ENCODE measurements around the gene APEH. TPM values are rescaled to one million over a fixed set of nuclear protein-coding genes. Genes with fewer than 3 reads are reported as not detected.
"Not testable (repeated sequence)": the region's sequence is repeated elsewhere in the genome, so short reads cannot be mapped to it uniquely, and the experiment has no call there.

Gene APEH
- total and polyA plus RNA-seq, 2 donors (not counting 1 experiment from before 2014, with no cell fraction given) = 52.6 to 137 TPM

- H3K4me3 ChIP-seq (replicated peaks in 1 of 4; ENCODE audit: control extremely low read depth in 1 of 4, insufficient read depth in 1 of 4, low read depth in 3 of 4, low read length in 4 of 4); H3K4me1 ChIP-seq (ENCODE audit: control insufficient read depth, extremely low read depth, insufficient read depth, low read length); H3K4me2 ChIP-seq (ENCODE audit: extremely low read depth, insufficient read depth, low read length); DNase-seq (ENCODE audit: low read depth in 2 of 2); H3K9ac ChIP-seq (ENCODE audit: insufficient read depth, low read length); H3K9me3 ChIP-seq (ENCODE audit: control insufficient read depth, insufficient read depth, low read depth, low read length); H3K27ac ChIP-seq (ENCODE audit: insufficient read depth, low read length); H2AFZ ChIP-seq (ENCODE audit: low read length); H3K36me3 ChIP-seq (ENCODE audit: control insufficient read depth, insufficient read depth, low read length); H3K27me3 ChIP-seq (ENCODE audit: control insufficient read depth, insufficient read depth, low read length); H4K20me1 ChIP-seq (ENCODE audit: control insufficient read depth, extremely low read depth, insufficient read depth, low read length); H3K79me2 ChIP-seq (ENCODE audit: control insufficient read depth, insufficient read depth, low read length): not testable (repeated sequence)
Observed at GRCh38 chr3:49695350-49696015, 21.3 kb downstream of the APEH start.

GRCh38 chr3:49699281-49699979 lies 25.3 kb downstream of the APEH start:
- H3K27me3 ChIP-seq (ENCODE audit: control insufficient read depth, insufficient read depth, low read length) = no peaks in the 10 kb centered on the region
- no peak overlapping the region for H3K4me2 ChIP-seq (ENCODE audit: extremely low read depth, insufficient read depth, low read length)
- peaks cover 7% of the 10 kb centered on the region for H3K36me3 ChIP-seq (ENCODE audit: control insufficient read depth, insufficient read depth, low read length)
- H3K79me2 ChIP-seq (ENCODE audit: control insufficient read depth, insufficient read depth, low read length) = no peaks in the 10 kb centered on the region
- no peak for DNase-seq (ENCODE audit: low read depth in 2 of 2)
- H3K27ac ChIP-seq (ENCODE audit: insufficient read depth, low read length) = no peak overlapping the region
- no peaks in the 10 kb centered on the region for H3K4me1 ChIP-seq (ENCODE audit: control insufficient read depth, extremely low read depth, insufficient read depth, low read length)
- no peak overlapping the region for H3K9ac ChIP-seq (ENCODE audit: insufficient read depth, low read length)
- no peak for TF ChIP-seq CTCF (conservative IDR thresholded peaks at IDR 0.05 in 1 of 2, IDR thresholded peaks at IDR 0.05 in 1 of 2; ENCODE audit: low read depth in 1 of 2, low read length in 2 of 2)
- no peak for TF ChIP-seq EZH2 (IDR thresholded peaks at IDR 0.05; ENCODE audit: low read length, missing control alignments)
- no peak overlapping the region for H3K4me3 ChIP-seq (replicated peaks in 1 of 4; ENCODE audit: control extremely low read depth in 1 of 4, insufficient read depth in 1 of 4, low read depth in 3 of 4, low read length in 4 of 4)
- peaks cover 2% of the 10 kb centered on the region for H4K20me1 ChIP-seq (ENCODE audit: control insufficient read depth, extremely low read depth, insufficient read depth, low read length)
- no peak overlapping the region for H2AFZ ChIP-seq (ENCODE audit: low read length)
- no peaks in the 10 kb centered on the region for H3K9me3 ChIP-seq (ENCODE audit: control insufficient read depth, insufficient read depth, low read depth, low read length)

- H3K27me3 ChIP-seq (ENCODE audit: control insufficient read depth, insufficient read depth, low read length) = no peaks in the 10 kb centered on the region
- H3K4me3 ChIP-seq (replicated peaks in 1 of 4; ENCODE audit: control extremely low read depth in 1 of 4, insufficient read depth in 1 of 4, low read depth in 3 of 4, low read length in 4 of 4) = no peak overlapping the region
- H3K4me1 ChIP-seq (ENCODE audit: control insufficient read depth, extremely low read depth, insufficient read depth, low read length) = no peaks in the 10 kb centered on the region
- no peak overlapping the region for H2AFZ ChIP-seq (ENCODE audit: low read length)
- peaks cover 8% of the 10 kb centered on the region for H3K36me3 ChIP-seq (ENCODE audit: control insufficient read depth, insufficient read depth, low read length)
- H3K4me2 ChIP-seq (ENCODE audit: extremely low read depth, insufficient read depth, low read length) = no peak overlapping the region
- DNase-seq (ENCODE audit: low read depth in 2 of 2) = no peak
- peaks cover 2% of the 10 kb centered on the region for H4K20me1 ChIP-seq (ENCODE audit: control insufficient read depth, extremely low read depth, insufficient read depth, low read length)
- no peaks in the 10 kb centered on the region for H3K79me2 ChIP-seq (ENCODE audit: control insufficient read depth, insufficient read depth, low read length)
- no peak overlapping the region for H3K9ac ChIP-seq (ENCODE audit: insufficient read depth, low read length)
- no peak for TF ChIP-seq CTCF (conservative IDR thresholded peaks at IDR 0.05 in 1 of 2, IDR thresholded peaks at IDR 0.05 in 1 of 2; ENCODE audit: low read depth in 1 of 2, low read length in 2 of 2)
- no peak for TF ChIP-seq EZH2 (IDR thresholded peaks at IDR 0.05; ENCODE audit: low read length, missing control alignments)
- H3K9me3 ChIP-seq (ENCODE audit: control insufficient read depth, insufficient read depth, low read depth, low read length) = no peaks in the 10 kb centered on the region
- H3K27ac ChIP-seq (ENCODE audit: insufficient read depth, low read length) = no peak overlapping the region
Observed at GRCh38 chr3:49700014-49700413, 25.9 kb downstream of the APEH start.

Measured in fibroblast of lung (primary cell).